ENCODE data around the gene DENND6A. TPM values are rescaled to one million over a fixed set of nuclear protein-coding genes. Genes with fewer than 3 reads are reported as not detected.

Gene DENND6A
- total and polyA plus RNA-seq, 2 of the 8 experiments (the other 6 are each of a cell fraction or from before 2014, with no cell fraction given) = 7.8 to 14.8 TPM

DNA sequence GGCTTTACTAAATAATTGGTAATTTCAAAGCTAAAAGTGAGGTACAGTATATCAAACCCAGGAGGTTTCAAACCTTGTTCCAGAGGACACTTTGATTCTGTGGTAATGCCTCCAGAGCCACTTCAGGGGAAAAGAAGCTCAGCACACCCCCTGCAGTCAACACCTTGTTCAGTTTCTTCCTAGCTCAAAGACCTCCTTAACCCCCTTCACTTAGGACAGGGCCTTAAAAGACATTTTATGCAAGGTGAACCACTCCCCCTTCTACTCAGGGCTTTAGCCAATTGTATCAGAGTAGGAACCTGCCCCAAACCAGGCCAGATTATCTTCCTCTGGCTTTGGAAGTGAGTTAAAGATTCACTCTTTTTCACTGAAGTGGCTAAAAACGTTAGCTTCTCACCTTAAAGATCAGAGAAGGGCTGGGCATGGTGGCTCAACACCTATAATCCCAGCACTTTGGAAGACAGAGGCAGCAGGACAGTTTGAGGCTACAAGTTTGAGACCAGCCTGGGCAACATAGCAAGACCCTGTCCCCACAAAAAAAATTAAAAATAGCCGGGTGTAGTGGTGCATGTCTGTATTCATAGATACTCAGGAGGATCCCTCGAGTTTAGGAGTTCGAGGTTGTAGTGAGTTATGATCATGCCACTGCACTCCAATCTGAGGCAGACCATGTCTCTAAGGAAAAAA, 3.4 kb downstream of the DENND6A start:
- H2BK12ac ChIP-seq (ENCODE audit: low read depth, low read length) = no peak overlapping the region
- H4K91ac ChIP-seq (replicated peaks; ENCODE audit: insufficient read length, low read length) = no peak overlapping the region
- no peak overlapping the region for H3K4ac ChIP-seq (replicated peaks; ENCODE audit: insufficient read length, low read depth, low read length)
- no peak overlapping the region for H4K5ac ChIP-seq (ENCODE audit: insufficient read length, low read depth, low read length)
- POLR2A ChIA-PET (ENCODE audit: partially characterized antibody) = interaction anchor here (0.6 to 2.1 kb wide), 5 partner anchors 24 to 471 kb away, joined by 3 to 7 read pairs (median 4); partner anchors contain the start of genes ARF4 and SLMAP
- DNase-seq (ENCODE audit: low read depth in 1 of 2, low spot score in 2 of 2) (no peak), FAIRE-seq (no peak)
- H3K36me3 ChIP-seq (ENCODE audit: control insufficient read depth in 2 of 4, insufficient read depth in 4 of 4, low read length in 3 of 4) = no peaks in the 10 kb centered on the region
- H2BK120ac ChIP-seq (replicated peaks; ENCODE audit: low read depth, low read length) = no peak overlapping the region
- H3K79me1 ChIP-seq (ENCODE audit: low read depth, low read length) = no peaks in the 10 kb centered on the region
- peaks cover 0 to 5% (median under 1%) of the 10 kb centered on the region in 4 experiments; a peak in 4 of 7 replicates for H3K4me1 ChIP-seq (replicated peaks in 1 of 4; ENCODE audit: control insufficient read depth in 3 of 4, insufficient read depth in 4 of 4, low read length in 3 of 4)
- H4K20me1 ChIP-seq (replicated peaks in 1 of 2; ENCODE audit: control insufficient read depth in 1 of 2, insufficient read depth in 2 of 2, low read length in 2 of 2) = peaks cover 0 to 3% of the 10 kb centered on the region in 2 experiments
- H2BK20ac ChIP-seq (ENCODE audit: low read length) = no peak overlapping the region
- peaks cover 0 to 64% of the 10 kb centered on the region in 2 experiments; a peak in 2 of 4 replicates for H3K79me2 ChIP-seq (ENCODE audit: control insufficient read depth in 1 of 2, insufficient read depth in 2 of 2, low read length in 2 of 2)
- no peaks in the 10 kb centered on the region; the same call in 1 of the 2 replicates for H3K23me2 ChIP-seq (ENCODE audit: low read depth, low read length)
- H3K27me3 ChIP-seq (replicated peaks in 1 of 4; ENCODE audit: control insufficient read depth in 3 of 4, extremely low read depth in 1 of 4, insufficient read depth in 3 of 4, low read length in 3 of 4) = no peaks in the 10 kb centered on the region
- 85% methylated on average over 4 of the region's 4 CpGs; no CpG with 5 or more reads in 1 of the 2 experiments for WGBS, 2 experiments (ENCODE audit: extremely low coverage in 1 of 2, insufficient coverage in 1 of 2, insufficient read length in 1 of 2, insufficient replicate concordance in 2 of 2, low coverage in 1 of 2, low lambda C conversion rate in 2 of 2, missing lambda C conversion rate in 1 of 2)
- H2AFZ ChIP-seq (ENCODE audit: low read length) = no peak overlapping the region
- no peak overlapping the region for H3K4me3 ChIP-seq (ENCODE audit: extremely low read depth in 1 of 4, insufficient read depth in 2 of 4, low read depth in 3 of 4, low read length in 4 of 4)
- H2BK15ac ChIP-seq (ENCODE audit: low read length) = no peak overlapping the region
- H3K9me3 ChIP-seq (ENCODE audit: insufficient read depth in 2 of 2, low read depth in 1 of 2, low read length in 1 of 2) = no peaks in the 10 kb centered on the region
- no peak overlapping the region for H2BK5ac ChIP-seq (ENCODE audit: low read depth, low read length)
- no peak overlapping the region for H3K18ac ChIP-seq (ENCODE audit: extremely low read depth, low read length)
- no peak overlapping the region for H3K56ac ChIP-seq (replicated peaks; ENCODE audit: insufficient read length, low read depth, low read length)
- no peak overlapping the region for H2AK5ac ChIP-seq (ENCODE audit: low read depth, low read length)
- CTCF ChIA-PET (ENCODE audit: partially characterized antibody) = interaction anchor here (0.6 to 0.8 kb wide), 9 partner anchors 11 to 1066 kb away, joined by 3 to 5 read pairs (median 3); no protein-coding TSS in a partner anchor
- no peak overlapping the region for H3K9ac ChIP-seq (replicated peaks in 1 of 4; ENCODE audit: extremely low read depth in 1 of 4, low read depth in 3 of 4, low read length in 3 of 4)
- H4K8ac ChIP-seq (ENCODE audit: extremely low read depth, insufficient read depth, low read length) = no peak overlapping the region; the same call in 1 of the 2 replicates
- no peak overlapping the region for H3K27ac ChIP-seq (ENCODE audit: low read depth, low read length)
- H3K14ac ChIP-seq (ENCODE audit: insufficient read length) = no peak overlapping the region
- H3K4me2 ChIP-seq (ENCODE audit: insufficient read depth in 1 of 2, low read depth in 2 of 2, low read length in 2 of 2) = no peak overlapping the region
- H3K23ac ChIP-seq (ENCODE audit: insufficient read length) = no peak overlapping the region
- no peak for TF ChIP-seq SAP30 (IDR thresholded peaks at IDR 0.05; ENCODE audit: insufficient read depth, insufficient replicate concordance, low read length)
- TF ChIP-seq, protein P1, sequence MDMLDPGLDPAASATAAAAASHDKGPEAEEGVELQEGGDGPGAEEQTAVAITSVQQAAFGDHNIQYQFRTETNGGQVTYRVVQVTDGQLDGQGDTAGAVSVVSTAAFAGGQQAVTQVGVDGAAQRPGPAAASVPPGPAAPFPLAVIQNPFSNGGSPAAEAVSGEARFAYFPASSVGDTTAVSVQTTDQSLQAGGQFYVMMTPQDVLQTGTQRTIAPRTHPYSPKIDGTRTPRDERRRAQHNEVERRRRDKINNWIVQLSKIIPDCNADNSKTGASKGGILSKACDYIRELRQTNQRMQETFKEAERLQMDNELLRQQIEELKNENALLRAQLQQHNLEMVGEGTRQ (IDR thresholded peaks at IDR 0.05; ENCODE audit: low read length) = no peak
- TF ChIP-seq HDAC2 (IDR thresholded peaks at IDR 0.05; ENCODE audit: borderline replicate concordance in 1 of 2, low read depth in 2 of 2, low read length in 2 of 2) = no peak
- TF ChIP-seq HDAC6 (IDR thresholded peaks at IDR 0.05; ENCODE audit: low read depth, low read length) = no peak
- no peak for TF ChIP-seq SP4 (IDR thresholded peaks at IDR 0.05; ENCODE audit: low read length)
- TF ChIP-seq GTF2F1 (IDR thresholded peaks at IDR 0.05; ENCODE audit: borderline replicate concordance, low read depth, low read length) = no peak
- peak in 1 of 2 experiments; percentile 23; a peak in 1 of 4 replicates for TF ChIP-seq RAD21 (IDR thresholded peaks at IDR 0.05 in 1 of 2, conservative IDR thresholded peaks at IDR 0.05 in 1 of 2; ENCODE audit: low read depth in 2 of 2, low read length in 2 of 2)
- TF ChIP-seq KDM1A (IDR thresholded peaks at IDR 0.05; ENCODE audit: borderline replicate concordance, low read length) = peak; percentile 68; the same call in 1 of the 2 replicates
- no peak for TF ChIP-seq MAFK (IDR thresholded peaks at IDR 0.05; ENCODE audit: low read depth, low read length)
